C1 segment of cervical spinal cord (tissue), 14 donors: ENCODE data around the gene TMEM205.
"Not testable (repeated sequence)": the region's sequence is repeated elsewhere in the genome, so short reads cannot be mapped to it uniquely, and the experiment has no call there.

Source experiments
- DNase-seq, 14 donors: peaks; one replicate each; lab custom pipeline; 2025; lab: John Stamatoyannopoulos, UW

The TMEM205 gene

GRCh38 chr19:11373166-11373884, 27.3 kb upstream of the TMEM205 start:
- peak in 9 of 14 donors; percentile 11 to 59 (median 26) for DNase-seq

DNA sequence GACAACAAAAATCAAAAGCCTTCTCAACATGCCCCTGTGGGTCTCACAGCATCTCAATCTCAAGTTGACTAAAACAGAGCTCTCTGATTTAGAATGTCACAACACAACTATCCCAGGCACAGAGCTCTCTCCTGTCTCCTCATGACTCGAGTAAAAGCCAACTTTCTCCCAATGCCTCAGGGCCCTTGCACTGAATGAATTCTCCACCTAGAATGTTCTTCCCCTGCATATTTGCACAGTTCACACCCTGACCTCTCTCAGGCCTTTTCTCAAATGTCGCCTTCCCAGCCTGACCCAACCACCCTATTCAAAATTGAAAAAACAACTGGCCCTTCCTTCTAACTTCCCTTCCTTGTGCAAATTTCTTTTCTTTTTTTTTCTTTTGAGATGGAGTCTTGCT, 24.7 kb upstream of the TMEM205 start:
- DNase-seq, result no peak

- no peak for DNase-seq
Observed at GRCh38 chr19:11367528-11367927, 21.5 kb upstream of the TMEM205 start.

DNA sequence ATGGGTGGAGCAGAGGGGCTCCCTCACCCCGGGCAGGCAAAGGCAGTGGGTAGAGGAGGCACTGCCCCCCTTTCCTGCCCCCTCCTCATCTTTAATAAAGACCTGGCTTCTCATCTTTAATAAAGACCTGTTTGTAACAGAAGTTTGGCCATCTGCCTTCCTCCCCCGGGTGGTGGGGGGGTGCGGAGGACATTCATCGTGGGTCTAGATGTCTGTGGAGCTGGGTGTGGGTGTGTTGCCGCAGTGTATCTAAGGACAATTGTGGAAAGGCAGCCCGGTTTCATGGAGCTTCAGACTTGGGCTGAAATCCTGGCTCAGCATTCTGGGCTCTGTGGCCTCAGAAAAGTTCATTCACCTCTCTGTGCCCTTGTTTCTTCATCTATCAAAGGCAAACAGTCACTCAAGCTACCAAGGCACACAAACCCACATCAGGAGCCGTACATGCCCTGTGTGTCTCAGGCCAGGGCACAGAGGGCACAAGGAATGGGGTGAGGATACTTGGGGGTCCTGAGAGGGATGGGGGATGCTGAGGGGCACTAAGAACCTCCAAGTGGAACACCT, 19.6 kb upstream of the TMEM205 start:
- no peak for DNase-seq

DNA sequence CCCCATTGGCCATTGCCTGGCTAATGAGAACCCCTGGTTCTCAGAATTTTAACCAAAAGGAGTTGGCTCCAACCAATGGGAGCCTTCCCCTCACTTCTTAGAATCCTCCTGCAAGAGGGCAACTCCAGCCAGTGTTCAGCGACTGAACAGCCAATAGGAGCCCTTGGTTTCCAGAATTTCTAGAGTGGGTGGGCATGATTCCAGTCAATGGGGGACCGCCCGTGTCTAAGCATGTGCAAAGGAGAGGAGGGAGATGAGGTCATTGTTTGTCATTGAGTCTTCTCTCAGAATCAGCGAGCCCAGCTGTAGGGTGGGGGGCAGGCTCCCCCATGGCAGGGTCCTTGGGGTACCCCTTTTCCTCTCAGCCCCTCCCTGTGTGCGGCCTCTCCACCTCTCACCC, 18.9 kb upstream of the TMEM205 start:
- DNase-seq, result peak in 1 of 14 donors; percentile 15

DNA sequence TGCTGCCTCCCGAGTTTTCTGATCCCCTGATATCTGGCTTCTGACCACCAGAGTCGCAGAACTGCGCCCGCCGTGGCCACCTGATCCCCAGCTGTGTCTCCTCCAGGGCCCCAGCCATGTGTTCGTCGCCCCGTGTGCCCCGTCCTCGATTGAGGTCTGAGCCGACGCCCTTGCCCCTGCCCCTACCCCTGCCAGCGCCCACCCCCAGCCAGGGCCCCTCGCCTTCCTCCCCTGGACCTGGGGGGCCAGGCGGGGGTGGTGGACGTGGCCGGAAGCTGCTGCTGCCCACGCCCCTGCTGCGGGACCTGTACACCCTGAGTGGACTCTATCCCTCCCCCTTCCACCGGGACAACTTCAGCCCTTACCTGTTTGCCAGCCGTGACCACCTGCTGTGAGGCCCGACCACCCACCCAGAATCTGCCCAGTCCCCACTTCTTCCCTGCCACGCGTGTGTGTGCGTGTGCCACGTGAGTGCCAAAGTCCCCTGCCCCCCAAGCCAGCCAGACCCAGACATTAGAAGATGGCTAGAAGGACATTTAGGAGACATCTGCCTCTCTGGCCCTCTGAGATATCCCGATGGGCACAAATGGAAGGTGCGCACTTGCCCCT, 18.3 kb upstream of the TMEM205 start:
- DNase-seq, result no peak

DNA sequence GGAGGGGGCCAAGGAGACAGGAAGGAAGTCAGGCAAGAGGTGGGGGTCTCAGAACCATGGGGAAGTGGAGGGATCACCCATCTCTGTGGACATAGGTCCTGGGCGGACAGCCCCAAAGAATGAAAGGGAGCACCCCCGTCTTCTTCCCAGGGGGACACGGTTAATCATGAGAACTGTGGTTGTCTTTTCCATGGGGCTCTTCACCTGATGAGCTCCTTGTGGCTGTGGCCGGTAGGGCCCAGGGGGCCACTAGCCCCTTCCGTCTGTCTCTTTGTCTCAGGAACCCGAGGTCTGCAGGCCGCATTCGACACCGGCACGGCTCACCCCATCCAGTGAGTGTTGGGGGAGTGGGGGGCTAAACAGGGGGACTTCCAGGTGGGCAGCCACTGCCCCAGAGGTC, 17.8 kb upstream of the TMEM205 start:
- DNase-seq, result no peak

DNA sequence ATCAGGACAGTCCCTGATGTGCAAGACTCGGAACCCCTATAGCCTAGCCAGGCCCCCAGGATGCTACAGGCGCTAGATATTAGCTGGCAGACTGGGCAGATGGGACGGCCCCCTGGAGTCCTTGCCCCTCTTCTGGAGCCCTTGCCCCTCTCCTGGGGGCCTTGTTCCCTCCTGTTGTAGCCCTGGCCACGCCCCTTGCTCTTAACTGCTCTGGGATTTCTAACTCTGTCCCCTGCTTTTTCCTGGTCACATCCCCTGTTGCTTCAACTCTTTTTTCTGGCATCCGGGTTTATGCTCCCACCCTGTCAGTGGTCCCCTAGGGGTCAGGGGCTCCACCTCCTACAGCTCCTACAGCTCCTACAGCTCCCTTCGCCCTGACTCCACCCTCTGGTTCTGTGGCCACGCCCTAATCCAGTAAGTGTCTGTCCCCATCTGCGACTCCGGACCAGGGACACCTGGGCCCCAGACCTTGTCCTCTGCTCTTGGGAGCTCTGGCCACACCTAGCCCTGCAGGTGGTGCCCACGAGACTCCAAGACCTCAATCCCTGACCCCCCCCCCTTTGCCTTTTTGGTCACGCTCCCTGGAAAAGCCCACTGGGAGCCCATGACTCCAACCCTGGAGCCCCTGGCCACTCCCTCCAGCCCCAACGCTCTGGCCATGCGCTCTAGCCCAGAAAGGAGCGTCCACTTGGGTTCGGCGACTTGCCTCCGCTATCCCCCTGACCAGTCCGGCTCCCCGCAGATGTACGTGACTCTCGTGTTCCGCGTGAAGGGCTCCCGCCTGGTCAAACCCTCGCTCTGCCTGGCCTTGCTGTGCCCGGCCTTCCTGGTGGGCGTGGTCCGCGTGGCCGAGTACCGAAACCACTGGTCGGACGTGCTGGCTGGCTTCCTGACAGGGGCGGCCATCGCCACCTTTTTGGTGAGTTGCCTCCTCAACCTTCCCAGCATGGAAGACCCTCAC, 16.0 kb upstream of the TMEM205 start:
- no peak for DNase-seq

DNA sequence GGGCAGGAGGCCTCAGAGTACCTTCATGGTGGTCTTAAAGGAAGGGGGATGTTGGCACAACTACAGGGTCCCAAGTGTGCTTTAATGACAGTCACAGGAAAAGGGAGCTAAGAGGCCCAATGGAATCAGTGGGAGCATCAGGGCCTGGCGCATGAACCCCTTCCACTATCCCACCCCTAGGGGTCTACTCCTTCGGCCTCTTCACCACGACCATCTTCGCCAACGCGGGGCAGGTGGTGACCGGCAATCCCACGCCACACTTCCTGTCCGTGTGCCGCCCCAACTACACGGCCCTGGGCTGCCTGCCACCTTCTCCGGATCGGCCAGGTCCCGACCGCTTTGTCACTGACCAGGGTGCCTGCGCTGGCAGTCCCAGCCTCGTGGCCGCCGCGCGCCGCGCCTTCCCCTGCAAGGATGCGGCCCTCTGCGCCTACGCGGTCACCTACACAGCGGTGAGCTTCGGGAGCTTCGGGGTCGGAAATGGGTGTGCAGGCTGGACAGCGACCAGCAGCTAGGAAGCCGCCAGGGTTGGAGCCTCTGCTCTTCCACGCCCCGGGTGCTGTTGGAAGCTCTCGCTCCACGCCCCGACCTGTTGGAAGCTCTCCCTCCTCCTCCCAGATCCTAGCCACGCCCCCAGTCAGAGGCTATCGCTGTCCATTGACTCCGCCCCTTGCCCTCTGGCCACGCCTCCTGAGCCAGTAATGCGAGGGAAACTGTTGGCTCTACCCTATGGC, 15.1 kb upstream of the TMEM205 start:
- no peak for DNase-seq

GRCh38 chr19:11359421-11359820, 13.4 kb upstream of the TMEM205 start:
- no peak for DNase-seq

DNA sequence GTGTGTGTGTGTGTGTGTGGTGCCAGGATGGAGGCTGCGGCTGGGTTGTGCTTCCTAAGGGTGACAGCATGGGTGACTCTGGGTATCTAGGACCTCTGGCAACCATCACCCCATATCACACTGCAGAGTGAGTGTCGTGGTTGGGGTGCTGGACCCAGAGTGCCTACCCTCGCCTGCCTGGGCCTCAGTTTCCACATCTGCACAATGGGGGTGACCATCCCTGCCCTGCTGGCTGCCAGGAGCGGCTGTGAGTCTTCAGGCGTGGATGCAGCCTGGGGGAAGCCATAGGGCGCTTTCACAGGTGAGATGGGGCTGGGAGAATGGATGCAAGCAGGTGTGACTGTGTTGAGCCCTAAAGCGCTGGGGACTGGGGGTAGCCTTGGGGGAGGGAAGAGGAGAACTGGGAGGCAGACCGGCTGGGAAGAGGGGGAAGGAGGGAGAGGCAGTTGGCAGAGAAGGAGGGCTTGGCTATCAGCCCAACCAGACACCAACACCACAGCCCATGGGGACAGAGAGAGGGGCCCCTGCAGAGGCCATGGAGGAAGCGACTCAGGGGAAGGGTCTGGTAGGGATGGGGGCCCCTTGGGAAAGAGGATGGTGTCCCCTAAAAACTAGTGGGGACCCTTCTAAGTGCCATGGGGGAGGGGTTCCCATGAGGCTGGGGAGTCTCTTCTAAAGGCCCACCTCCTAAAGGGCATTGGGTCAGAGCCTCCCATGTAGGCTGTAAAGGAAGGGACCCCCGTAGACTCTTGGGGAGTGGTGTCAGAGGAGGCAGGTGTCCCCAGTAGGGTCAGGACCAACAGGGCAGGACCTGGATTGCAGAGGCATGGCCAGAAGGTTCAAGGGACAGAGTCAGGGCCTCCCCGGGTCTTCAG, 10.8 kb upstream of the TMEM205 start:
- DNase-seq, result no peak

DNA sequence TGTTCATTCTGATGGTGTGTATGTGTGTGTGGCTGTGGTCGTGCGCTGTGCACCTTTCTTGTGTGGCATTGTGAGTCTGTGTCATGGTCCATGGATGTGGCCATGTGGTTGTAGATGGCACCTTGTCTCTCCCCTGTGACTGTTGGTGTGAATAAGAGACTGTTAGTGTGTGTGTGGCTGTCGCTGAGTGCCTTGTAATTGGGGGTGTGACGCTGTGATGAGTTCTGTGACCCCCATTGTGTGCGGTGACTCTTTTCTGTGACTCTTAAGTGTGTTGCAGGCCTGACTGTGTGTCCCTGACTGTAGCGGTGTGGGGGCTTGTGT, 10.0 kb upstream of the TMEM205 start:
- DNase-seq, result no peak

DNA sequence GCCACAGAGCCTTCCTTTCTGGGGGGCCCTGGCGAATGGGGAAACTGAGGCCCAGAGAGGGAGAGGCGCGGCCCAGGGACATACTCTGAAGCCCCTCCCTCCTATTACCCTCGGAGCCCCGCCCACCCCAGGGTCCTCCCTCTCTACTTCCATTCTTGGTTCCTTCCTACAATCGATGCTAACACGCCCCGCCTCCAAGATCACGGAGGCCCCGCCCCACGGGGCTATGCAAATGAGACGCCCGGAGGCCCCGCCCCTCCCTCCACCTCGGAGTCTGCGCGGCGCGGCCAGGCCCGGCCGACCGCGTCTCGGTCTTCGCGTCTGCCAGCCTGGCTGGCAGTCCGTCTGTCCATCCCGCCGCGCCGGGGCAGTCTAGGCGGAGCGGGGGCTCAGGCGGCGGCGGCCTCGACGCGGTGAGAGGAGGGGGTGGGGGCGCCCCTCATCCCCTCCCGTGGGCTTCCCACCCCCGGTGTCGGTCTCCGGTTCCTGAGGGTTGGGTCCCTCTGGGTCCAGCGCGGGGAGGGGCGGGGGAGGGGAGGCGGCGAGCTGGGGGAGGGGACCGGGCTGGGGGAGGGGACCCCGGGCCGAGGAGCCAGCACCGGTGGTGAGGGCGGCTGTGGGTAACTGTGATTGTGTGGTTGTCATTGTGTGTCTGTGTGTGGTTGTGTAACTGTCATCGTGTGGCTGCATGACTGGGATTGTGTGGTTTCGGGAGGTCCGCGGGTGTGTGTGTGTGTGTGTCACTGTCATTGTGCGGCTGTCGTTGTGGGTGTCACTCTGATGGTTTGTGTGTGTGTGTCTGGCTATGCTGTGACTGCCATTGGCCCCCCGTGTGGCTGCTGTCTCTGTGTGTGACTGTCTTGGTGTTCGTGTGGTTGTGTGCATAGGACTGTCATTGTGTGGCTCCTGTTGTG, 9.3 kb upstream of the TMEM205 start, which contains the start of gene PLPPR2:
TSS of gene PLPPR2 (plus strand) at position 273 of the 914 bp plus-strand sequence. CDS start 2,242 bp downstream, outside the sequence.
- DNase-seq, result peak in 13 of 14 donors; percentile 23 to 88 (median 68)

DNA sequence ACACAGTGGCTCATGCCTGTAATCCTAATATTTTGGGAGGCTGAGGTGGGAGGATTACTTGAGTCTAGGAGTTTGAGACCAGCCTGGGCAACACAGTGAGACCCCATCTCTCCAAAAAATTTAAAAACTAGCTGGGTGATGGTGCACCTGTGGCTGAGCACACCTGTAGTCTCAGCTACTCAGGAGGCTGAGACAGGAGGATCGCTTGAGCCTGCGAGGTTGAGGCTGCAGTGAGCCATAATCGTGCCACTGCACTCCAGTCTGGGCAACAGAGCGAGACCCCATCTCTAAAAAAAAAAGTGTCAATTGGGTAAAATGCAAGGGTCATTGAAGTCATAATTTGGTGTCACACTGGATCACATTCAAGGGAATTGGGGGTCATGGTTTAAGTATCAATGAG, 8.0 kb upstream of the TMEM205 start:
- DNase-seq, result not testable (repeated sequence)

DNA sequence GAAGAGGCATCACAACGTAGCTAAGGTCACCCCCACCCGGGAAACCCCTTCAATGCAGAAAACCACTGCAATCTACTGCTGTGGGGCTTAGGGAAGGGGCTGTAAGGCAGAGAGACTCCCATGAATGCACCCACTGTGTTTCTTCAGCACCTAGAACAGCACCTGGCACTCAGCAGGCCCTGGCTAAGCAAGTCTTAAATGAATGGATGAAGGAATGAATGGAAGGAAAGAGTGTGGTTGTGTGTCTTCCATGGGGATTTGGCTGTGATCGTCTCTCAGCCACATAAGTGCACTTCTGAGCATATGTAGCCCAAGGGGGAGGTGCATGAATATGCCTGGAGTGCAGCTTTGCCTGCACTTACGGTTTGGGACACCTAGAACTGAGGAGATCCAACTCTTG, 3.1 kb upstream of the TMEM205 start:
- no peak for DNase-seq

GRCh38 chr19:11347546-11348039, 1.5 kb upstream of the TMEM205 start:
- no peak for DNase-seq

DNA sequence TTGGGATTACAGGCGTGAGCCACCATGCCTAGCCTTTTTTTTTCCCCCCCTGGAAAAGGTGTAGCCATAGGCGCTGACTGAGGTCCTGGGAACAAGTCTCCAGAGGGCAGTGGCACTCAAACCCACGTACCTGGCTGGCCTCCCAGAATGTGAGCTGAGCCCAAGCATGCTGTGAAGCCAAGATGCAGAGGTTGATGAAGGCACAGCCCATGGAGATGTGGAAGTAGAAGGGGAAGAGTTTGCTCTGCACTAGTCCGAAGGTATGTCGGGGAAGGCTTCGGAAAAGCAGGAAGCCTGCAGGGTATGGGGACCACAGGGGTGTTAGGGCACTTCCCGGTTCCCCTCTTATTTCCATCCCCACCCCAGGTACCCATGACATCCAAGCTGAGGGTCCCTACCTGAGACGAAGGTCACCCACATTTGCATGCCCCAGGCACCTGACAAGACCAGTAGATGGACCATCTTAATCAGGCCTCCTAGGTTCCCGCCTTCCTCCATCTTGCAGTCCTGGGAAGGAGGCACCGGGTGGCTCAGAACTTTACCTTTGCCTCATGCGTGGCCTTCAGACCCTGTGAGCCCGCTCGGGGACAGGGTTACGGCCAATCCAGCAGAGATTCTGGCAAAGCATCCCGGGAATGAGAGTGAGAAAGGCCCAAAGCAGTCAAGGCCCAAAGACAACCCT, 805 bp downstream of the TMEM205 start:
- DNase-seq, result no peak

DNA sequence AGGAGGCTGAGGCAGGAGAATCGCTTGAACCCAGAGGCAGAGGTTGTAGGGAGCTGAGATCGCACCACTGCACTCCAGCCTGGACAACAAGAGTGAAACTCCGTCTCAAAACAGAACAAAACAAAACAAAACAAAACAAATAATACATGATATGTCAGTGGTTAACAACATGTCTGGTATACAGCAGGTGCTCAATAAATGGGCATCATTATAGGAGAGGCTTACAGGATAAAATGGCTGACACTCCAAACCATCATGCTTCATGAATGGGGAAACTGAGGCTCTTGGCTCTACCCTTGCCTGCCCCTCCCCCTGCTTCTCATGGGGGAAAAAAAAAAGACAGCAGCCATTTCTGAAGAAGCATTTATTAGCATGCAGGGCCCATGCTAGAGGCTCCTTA, 3.6 kb downstream of the TMEM205 start:
- no peak for DNase-seq
